ENCODE results near the gene RBM33. TPM values are rescaled to one million over a fixed set of nuclear protein-coding genes. Genes with fewer than 3 reads are reported as not detected.
A peak's percentile ranks its signal among the peaks of the same experiment; 100 is the strongest.
"Not testable (repeated sequence)": the region's sequence is repeated elsewhere in the genome, so short reads cannot be mapped to it uniquely, and the experiment has no call there.

Gene RBM33
- total RNA-seq, result 10 to 100 TPM; 69.8 to 74.6 TPM

GRCh38 chr7:155644178-155644970 lies at the start of gene RBM33:
RBM33 (plus strand) TSS chr7:155644661; CDS start chr7:155644877, 216 bp downstream.
- Mint-ChIP-seq H3K4me1 (peaks cover 35% of the 10 kb centered on the region), H3K9me3 (peaks cover 16% of the 10 kb centered on the region), H3K4me3 (peak within 1 kb of the TSS; percentile 96), H3K36me3 (peaks cover 67% of the 10 kb centered on the region), H3K27me3 (no peaks in the 10 kb centered on the region), H3K27ac (peak within 1 kb of the TSS; percentile 98)
- peak; percentile 90 for DNase-seq

- DNase-seq, result no peak
- Mint-ChIP-seq H3K4me1 (peaks cover 14% of the 10 kb centered on the region), H3K36me3 (no peaks in the 10 kb centered on the region), H3K27me3 (peaks cover 34% of the 10 kb centered on the region), H3K9me3 (no peaks in the 10 kb centered on the region), H3K27ac (no peak overlapping the region), H3K4me3 (no peak overlapping the region)
Observed at GRCh38 chr7:155594961-155595366, 49.5 kb upstream of the RBM33 start.

GRCh38 chr7:155597753-155598140 lies 46.7 kb upstream of the RBM33 start:
- Mint-ChIP-seq H3K27me3 (peaks cover 45% of the 10 kb centered on the region), H3K4me3 (no peak overlapping the region), H3K27ac (no peak overlapping the region), H3K4me1 (peaks cover 14% of the 10 kb centered on the region), H3K9me3 (no peaks in the 10 kb centered on the region), H3K36me3 (no peaks in the 10 kb centered on the region)
- no peak for DNase-seq

- DNase-seq, result peak; percentile 79
- peaks cover 44% of the 10 kb centered on the region for H3K27me3 Mint-ChIP-seq
- no peaks in the 10 kb centered on the region for H3K36me3 Mint-ChIP-seq
- no peaks in the 10 kb centered on the region for H3K9me3 Mint-ChIP-seq
- peaks cover 14% of the 10 kb centered on the region for H3K4me1 Mint-ChIP-seq
- no peak overlapping the region for H3K4me3 Mint-ChIP-seq
- H3K27ac Mint-ChIP-seq, result no peak overlapping the region
Observed at GRCh38 chr7:155598810-155599210, 45.7 kb upstream of the RBM33 start.

GRCh38 chr7:155602156-155602555 lies 42.3 kb upstream of the RBM33 start:
- no peaks in the 10 kb centered on the region for H3K36me3 Mint-ChIP-seq
- DNase-seq, result no peak
- no peak overlapping the region for H3K4me3 Mint-ChIP-seq
- no peaks in the 10 kb centered on the region for H3K9me3 Mint-ChIP-seq
- H3K4me1 Mint-ChIP-seq, result peaks cover 14% of the 10 kb centered on the region
- no peak overlapping the region for H3K27ac Mint-ChIP-seq
- peaks cover 34% of the 10 kb centered on the region for H3K27me3 Mint-ChIP-seq

GRCh38 chr7:155602750-155603149 lies 41.7 kb upstream of the RBM33 start:
- DNase-seq, result no peak
- peaks cover 11% of the 10 kb centered on the region for H3K4me1 Mint-ChIP-seq
- H3K36me3 Mint-ChIP-seq, result no peaks in the 10 kb centered on the region
- H3K27ac Mint-ChIP-seq, result no peak overlapping the region
- H3K27me3 Mint-ChIP-seq, result peaks cover 31% of the 10 kb centered on the region
- no peaks in the 10 kb centered on the region for H3K9me3 Mint-ChIP-seq
- H3K4me3 Mint-ChIP-seq, result no peak overlapping the region

- H3K27me3 Mint-ChIP-seq, result peaks cover 29% of the 10 kb centered on the region
- H3K9me3 Mint-ChIP-seq, result no peaks in the 10 kb centered on the region
- no peak for DNase-seq
- H3K36me3 Mint-ChIP-seq, result no peaks in the 10 kb centered on the region
- peaks cover 6% of the 10 kb centered on the region for H3K4me1 Mint-ChIP-seq
- H3K4me3 Mint-ChIP-seq, result no peak overlapping the region
- no peak overlapping the region for H3K27ac Mint-ChIP-seq
Observed at GRCh38 chr7:155603205-155603857, 41.1 kb upstream of the RBM33 start.

GRCh38 chr7:155603858-155604503 lies 40.5 kb upstream of the RBM33 start:
- Mint-ChIP-seq H3K4me3 (no peak overlapping the region), H3K27me3 (peaks cover 23% of the 10 kb centered on the region)

GRCh38 chr7:155604504-155604997 lies 39.9 kb upstream of the RBM33 start:
- H3K36me3 Mint-ChIP-seq, result no peaks in the 10 kb centered on the region
- no peak overlapping the region for H3K4me3 Mint-ChIP-seq
- no peak overlapping the region for H3K27ac Mint-ChIP-seq
- peaks cover 17% of the 10 kb centered on the region for H3K27me3 Mint-ChIP-seq
- H3K4me1 Mint-ChIP-seq, result no peaks in the 10 kb centered on the region
- no peaks in the 10 kb centered on the region for H3K9me3 Mint-ChIP-seq
- no peak for DNase-seq

More at GRCh38 chr7:155603858-155604503, 40.5 kb upstream of the RBM33 start:
- no peaks in the 10 kb centered on the region for H3K4me1 Mint-ChIP-seq
- DNase-seq, result no peak
- H3K36me3 Mint-ChIP-seq, result no peaks in the 10 kb centered on the region
- H3K27ac Mint-ChIP-seq, result no peak overlapping the region
- no peaks in the 10 kb centered on the region for H3K9me3 Mint-ChIP-seq

GRCh38 chr7:155609185-155609584 lies 35.3 kb upstream of the RBM33 start:
- H3K27me3 Mint-ChIP-seq, result no peaks in the 10 kb centered on the region
- H3K4me1 Mint-ChIP-seq, result no peaks in the 10 kb centered on the region
- H3K27ac Mint-ChIP-seq, result no peak overlapping the region
- DNase-seq, result no peak
- no peaks in the 10 kb centered on the region for H3K36me3 Mint-ChIP-seq
- H3K9me3 Mint-ChIP-seq, result no peaks in the 10 kb centered on the region
- H3K4me3 Mint-ChIP-seq, result no peak overlapping the region

- Mint-ChIP-seq H3K36me3 (peaks cover 7% of the 10 kb centered on the region), H3K27ac (no peak overlapping the region), H3K4me1 (no peaks in the 10 kb centered on the region), H3K9me3 (peaks cover 4% of the 10 kb centered on the region), H3K4me3 (no peak overlapping the region), H3K27me3 (no peaks in the 10 kb centered on the region)
- DNase-seq, result no peak
Observed at GRCh38 chr7:155610633-155611193, 33.7 kb upstream of the RBM33 start.

- Mint-ChIP-seq H3K27me3 (no peaks in the 10 kb centered on the region), H3K4me1 (no peaks in the 10 kb centered on the region), H3K27ac (no peak overlapping the region), H3K4me3 (no peak overlapping the region), H3K9me3 (peaks cover 4% of the 10 kb centered on the region), H3K36me3 (peaks cover 10% of the 10 kb centered on the region)
- DNase-seq, result no peak
Observed at GRCh38 chr7:155611808-155612447, 32.5 kb upstream of the RBM33 start.

- Mint-ChIP-seq H3K4me1 (no peaks in the 10 kb centered on the region), H3K9me3 (peaks cover 4% of the 10 kb centered on the region), H3K27ac (peak overlapping the region; percentile 22), H3K36me3 (peaks cover 10% of the 10 kb centered on the region), H3K27me3 (no peaks in the 10 kb centered on the region), H3K4me3 (no peak overlapping the region)
- no peak for DNase-seq
Observed at GRCh38 chr7:155612658-155613057, 31.8 kb upstream of the RBM33 start.

GRCh38 chr7:155615085-155615484 lies 29.4 kb upstream of the RBM33 start:
- not testable (repeated sequence) for H3K9me3 Mint-ChIP-seq, H3K27me3 Mint-ChIP-seq, H3K4me3 Mint-ChIP-seq, DNase-seq, H3K36me3 Mint-ChIP-seq, H3K27ac Mint-ChIP-seq, H3K4me1 Mint-ChIP-seq
